IPS-18a (cell line): ENCODE measurements around the gene ZDHHC16.
A peak's percentile ranks its signal among the peaks of the same experiment; 100 is the strongest.

Experiments
- H3K27ac ChIP-seq: one replicate; pipeline ENCODE4 v1.5.1; 2013; ENCODE audit warnings: low read length
- H3K27me3 ChIP-seq: one replicate; pipeline ENCODE4 v1.6.1; 2013; ENCODE audit warnings: mild to moderate bottlenecking, low read length; ENCODE audit not compliant: control insufficient read depth, insufficient read depth
- H3K36me3 ChIP-seq: one replicate; pipeline ENCODE4 v1.6.1; 2013; ENCODE audit warnings: low read depth, low read length; ENCODE audit not compliant: control insufficient read depth
- H3K4me1 ChIP-seq: one replicate; pipeline ENCODE4 v1.6.1; 2013; ENCODE audit warnings: low read depth, low read length; ENCODE audit not compliant: control insufficient read depth
- H3K4me3 ChIP-seq: one replicate; pipeline ENCODE4 v1.5.1; 2013; ENCODE audit warnings: low read length
- H3K9ac ChIP-seq: one replicate; pipeline ENCODE4 v1.6.1; 2013; ENCODE audit warnings: mild to moderate bottlenecking, low read length, moderate library complexity
- H3K9me3 ChIP-seq: one replicate; pipeline ENCODE4 v1.6.1; 2013; ENCODE audit warnings: low read depth, low read length; ENCODE audit not compliant: control insufficient read depth

Gene ZDHHC16

GRCh38 chr10:97483506-97483905 is 37.5 kb downstream of the ZDHHC16 start:
- Histone ChIP-seq H3K4me1 (peaks cover 18% of the 10 kb centered on the region), H3K27me3 (no peaks in the 10 kb centered on the region), H3K9ac (no peak overlapping the region), H3K9me3 (no peaks in the 10 kb centered on the region), H3K27ac (no peak overlapping the region), H3K36me3 (peaks cover 21% of the 10 kb centered on the region), H3K4me3 (no peak overlapping the region)

- no peaks in the 10 kb centered on the region for H3K9me3 ChIP-seq
- H3K4me3 ChIP-seq = no peak overlapping the region
- H3K9ac ChIP-seq = no peak overlapping the region
- peaks cover 18% of the 10 kb centered on the region for H3K36me3 ChIP-seq
- peaks cover 18% of the 10 kb centered on the region for H3K4me1 ChIP-seq
- H3K27ac ChIP-seq = no peak overlapping the region
- H3K27me3 ChIP-seq = no peaks in the 10 kb centered on the region
These were observed 37.9 kb downstream of the ZDHHC16 start for GRCh38 chr10:97483921-97484320.

- H3K4me1 ChIP-seq = peaks cover 3% of the 10 kb centered on the region
- no peak overlapping the region for H3K4me3 ChIP-seq
- H3K27me3 ChIP-seq = no peaks in the 10 kb centered on the region
- no peak overlapping the region for H3K27ac ChIP-seq
- H3K36me3 ChIP-seq = peaks cover 13% of the 10 kb centered on the region
- H3K9ac ChIP-seq = no peak overlapping the region
- no peaks in the 10 kb centered on the region for H3K9me3 ChIP-seq
These were observed 39.8 kb downstream of the ZDHHC16 start for GRCh38 chr10:97485647-97486281.

GRCh38 chr10:97490592-97490991 is 44.6 kb downstream of the ZDHHC16 start:
- no peak overlapping the region for H3K9ac ChIP-seq
- H3K4me1 ChIP-seq = peaks cover 11% of the 10 kb centered on the region
- no peak overlapping the region for H3K27ac ChIP-seq
- H3K27me3 ChIP-seq = no peaks in the 10 kb centered on the region
- H3K9me3 ChIP-seq = no peaks in the 10 kb centered on the region
- peaks cover 3% of the 10 kb centered on the region for H3K36me3 ChIP-seq
- H3K4me3 ChIP-seq = no peak overlapping the region

GRCh38 chr10:97494151-97494550 is 48.2 kb downstream of the ZDHHC16 start:
- Histone ChIP-seq H3K36me3 (no peaks in the 10 kb centered on the region), H3K4me3 (no peak overlapping the region), H3K9me3 (no peaks in the 10 kb centered on the region), H3K9ac (no peak overlapping the region), H3K27ac (no peak overlapping the region), H3K27me3 (no peaks in the 10 kb centered on the region), H3K4me1 (peaks cover 18% of the 10 kb centered on the region)

- H3K36me3 ChIP-seq = no peaks in the 10 kb centered on the region
- H3K27me3 ChIP-seq = peaks cover 8% of the 10 kb centered on the region
- H3K4me1 ChIP-seq = peaks cover 18% of the 10 kb centered on the region
- H3K9me3 ChIP-seq = no peaks in the 10 kb centered on the region
- H3K4me3 ChIP-seq = peak overlapping the region; percentile 39
- peak overlapping the region; percentile 1 for H3K9ac ChIP-seq
- H3K27ac ChIP-seq = no peak overlapping the region
These were observed 49.0 kb downstream of the ZDHHC16 start for GRCh38 chr10:97494863-97495506.

- peak overlapping the region; percentile 97 for H3K4me3 ChIP-seq
- H3K9me3 ChIP-seq = no peaks in the 10 kb centered on the region
- peaks cover 27% of the 10 kb centered on the region for H3K27me3 ChIP-seq
- H3K4me1 ChIP-seq = peaks cover 18% of the 10 kb centered on the region
- H3K36me3 ChIP-seq = no peaks in the 10 kb centered on the region
- peak overlapping the region; percentile 88 for H3K9ac ChIP-seq
- H3K27ac ChIP-seq = peak overlapping the region; percentile 63
These were observed 51.6 kb downstream of the ZDHHC16 start for GRCh38 chr10:97497572-97498075.

GRCh38 chr10:97498076-97498840 is 52.3 kb downstream of the ZDHHC16 start, which contains the start of gene MMS19:
Gene MMS19 (minus strand): TSS chr10:97498422. CDS start chr10:97498384, 38 bp downstream.
- H3K4me1 ChIP-seq = peaks cover 18% of the 10 kb centered on the region
- peak within 1 kb of the TSS; percentile 63 for H3K27ac ChIP-seq
- peak within 1 kb of the TSS; percentile 88 for H3K9ac ChIP-seq
- H3K9me3 ChIP-seq = no peaks in the 10 kb centered on the region
- H3K4me3 ChIP-seq = peak within 1 kb of the TSS; percentile 97
- H3K36me3 ChIP-seq = no peaks in the 10 kb centered on the region
- H3K27me3 ChIP-seq = peaks cover 27% of the 10 kb centered on the region

- Histone ChIP-seq H3K9me3 (no peaks in the 10 kb centered on the region), H3K36me3 (no peaks in the 10 kb centered on the region), H3K27ac (peak within 1 kb of the TSS; percentile 63), H3K4me1 (peaks cover 18% of the 10 kb centered on the region), H3K9ac (peak within 1 kb of the TSS; percentile 88), H3K27me3 (peaks cover 27% of the 10 kb centered on the region), H3K4me3 (peak within 1 kb of the TSS; percentile 97)
These were observed 53.0 kb downstream of the ZDHHC16 start, which contains the start of gene UBTD1 for GRCh38 chr10:97498841-97499560. Gene UBTD1 (plus strand): TSS chr10:97498924. CDS start chr10:97499204, 280 bp downstream.

- Histone ChIP-seq H3K4me3 (peak overlapping the region; percentile 97), H3K36me3 (no peaks in the 10 kb centered on the region), H3K9me3 (no peaks in the 10 kb centered on the region), H3K4me1 (peaks cover 15% of the 10 kb centered on the region), H3K27me3 (peaks cover 27% of the 10 kb centered on the region), H3K27ac (no peak overlapping the region), H3K9ac (peak overlapping the region; percentile 41)
These were observed 53.8 kb downstream of the ZDHHC16 start for GRCh38 chr10:97499561-97500296.
